ENCODE data around the gene KIRREL3.

KIRREL3 gene

GRCh38 chr11:126548581-126549550 is 451.7 kb downstream of the KIRREL3 start:
- no peak for DNase-seq

GRCh38 chr11:126547691-126548090 is 452.9 kb downstream of the KIRREL3 start:
- no peak for DNase-seq

DNA sequence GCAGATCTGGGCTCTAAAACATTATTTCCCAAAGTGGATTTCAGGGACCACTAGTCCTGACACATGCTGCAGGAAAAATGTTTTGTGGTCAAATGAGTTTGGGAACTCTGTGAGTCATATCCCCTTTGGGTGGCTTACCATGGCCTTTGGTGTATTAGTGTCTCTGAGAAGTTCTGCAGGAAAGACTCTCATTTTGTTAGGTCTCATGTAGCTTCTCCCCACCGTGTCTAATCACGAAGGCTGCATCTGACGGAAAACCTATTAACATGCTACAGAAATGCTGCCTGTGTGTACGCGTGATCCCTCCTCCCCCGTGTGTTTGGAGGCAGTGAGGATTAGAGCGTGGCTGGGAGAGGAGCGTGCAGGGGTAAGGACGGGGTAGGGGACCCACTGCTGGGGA is 453.4 kb downstream of the KIRREL3 start:
- DNase-seq = no peak

DNA sequence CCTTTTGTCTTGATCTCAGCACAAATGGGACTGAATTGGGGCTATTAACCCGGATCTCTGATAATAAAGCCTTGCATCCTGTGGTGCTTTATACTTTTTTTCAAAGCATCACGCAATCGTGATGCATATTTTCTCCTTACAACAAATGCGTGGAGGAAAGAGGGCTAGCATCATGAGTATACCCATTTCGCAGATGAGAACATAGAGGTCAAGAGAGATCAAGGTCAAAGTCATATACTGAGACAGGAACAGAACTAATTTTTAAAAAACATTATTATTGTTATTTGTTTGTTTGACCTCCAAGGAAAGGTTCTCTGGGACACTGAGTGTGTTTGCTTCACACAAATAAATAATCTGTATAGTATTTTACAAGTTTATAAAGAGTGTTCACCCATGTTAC is 453.9 kb downstream of the KIRREL3 start:
- no peak for DNase-seq

DNA sequence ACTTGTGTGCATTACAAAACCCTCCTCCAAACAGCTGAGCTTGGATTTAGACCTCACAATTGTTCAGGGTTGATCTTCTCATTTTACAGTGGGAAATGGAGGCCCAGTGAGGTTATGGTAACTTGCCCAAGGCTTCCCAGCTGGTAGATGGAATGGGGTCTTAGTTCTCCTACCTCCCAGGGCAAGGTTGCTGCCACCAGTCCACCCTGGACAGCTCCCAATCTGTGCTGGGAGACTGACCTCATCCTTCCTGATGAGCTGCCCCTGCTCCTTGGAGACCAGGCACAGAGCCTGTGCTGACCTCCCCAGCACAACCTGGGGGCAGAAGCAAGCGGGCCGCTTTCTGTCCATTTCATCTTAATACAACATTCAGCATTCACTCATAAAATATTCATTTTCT is 454.4 kb downstream of the KIRREL3 start:
- no peak for DNase-seq

GRCh38 chr11:126545057-126545555 is 455.5 kb downstream of the KIRREL3 start:
- no peak for DNase-seq

DNA sequence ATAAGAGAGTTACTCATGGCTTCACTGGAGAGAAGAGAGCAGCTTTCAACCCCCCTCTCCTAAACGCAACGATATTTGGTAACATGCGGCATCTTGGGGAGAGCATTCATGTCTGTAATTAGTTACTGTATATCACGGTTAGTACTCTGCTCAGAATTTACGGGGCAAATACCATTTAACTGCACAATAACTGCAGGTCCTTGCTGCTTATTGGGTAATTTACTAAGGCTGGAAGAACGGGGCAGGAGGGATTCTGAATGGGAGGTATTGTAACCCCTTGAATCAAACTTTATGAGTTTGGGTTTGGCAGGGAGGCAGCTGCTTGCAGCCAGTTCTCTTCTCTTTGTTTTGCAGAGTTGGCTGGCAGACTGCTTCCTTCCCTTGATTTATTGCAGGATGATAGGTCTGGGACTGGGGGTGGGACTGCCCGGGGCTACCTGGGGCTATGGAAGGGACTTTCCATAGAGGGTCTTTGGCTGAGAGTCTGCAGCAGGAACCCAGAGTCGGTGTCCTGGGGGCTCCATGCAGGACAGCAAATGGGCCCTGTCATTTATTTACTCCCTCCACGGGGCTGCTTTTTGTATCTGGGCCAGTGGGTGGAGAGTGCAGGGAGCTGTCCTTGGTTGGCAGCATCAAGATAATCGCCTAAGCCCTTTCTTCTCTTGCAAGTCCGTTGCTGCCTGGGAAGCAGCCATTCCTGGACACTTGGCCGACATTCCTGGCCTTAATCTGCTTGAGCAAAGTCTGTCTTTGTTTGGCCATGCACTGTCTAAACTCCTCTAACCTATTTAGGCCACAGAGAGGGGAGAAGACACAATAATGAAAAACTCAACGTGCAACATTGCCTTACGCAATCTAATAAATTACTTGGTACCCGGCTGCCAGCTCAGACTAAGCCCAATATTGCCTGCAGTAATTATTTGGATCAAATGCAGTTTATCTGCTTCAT is 456.2 kb downstream of the KIRREL3 start:
- DNase-seq = no peak

- DNase-seq = no peak
These were observed 456.9 kb downstream of the KIRREL3 start for GRCh38 chr11:126543691-126544090.

GRCh38 chr11:126542334-126543015 is 458.1 kb downstream of the KIRREL3 start:
- no peak for DNase-seq

GRCh38 chr11:126538071-126538470 is 462.5 kb downstream of the KIRREL3 start:
- DNase-seq = no peak

DNA sequence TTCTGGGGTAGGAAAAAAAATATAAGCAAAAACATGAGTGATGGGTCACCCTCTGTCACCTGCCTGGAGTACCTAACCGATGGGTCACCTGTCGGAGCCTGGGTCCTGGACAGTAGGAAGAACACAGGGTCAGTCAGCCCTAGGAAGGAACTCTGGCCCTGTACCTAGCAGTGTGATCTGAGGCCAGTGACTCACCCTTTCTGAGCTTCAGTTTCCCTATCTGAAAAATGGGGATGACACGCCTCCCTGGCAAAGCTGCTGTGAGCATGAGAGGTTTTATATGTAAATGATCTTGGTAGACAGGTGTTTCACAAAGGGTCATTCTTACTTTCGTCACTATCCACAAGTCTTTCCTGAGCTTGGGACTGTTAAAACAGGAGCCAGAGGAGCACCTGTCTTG is 463.1 kb downstream of the KIRREL3 start:
- DNase-seq = no peak

DNA sequence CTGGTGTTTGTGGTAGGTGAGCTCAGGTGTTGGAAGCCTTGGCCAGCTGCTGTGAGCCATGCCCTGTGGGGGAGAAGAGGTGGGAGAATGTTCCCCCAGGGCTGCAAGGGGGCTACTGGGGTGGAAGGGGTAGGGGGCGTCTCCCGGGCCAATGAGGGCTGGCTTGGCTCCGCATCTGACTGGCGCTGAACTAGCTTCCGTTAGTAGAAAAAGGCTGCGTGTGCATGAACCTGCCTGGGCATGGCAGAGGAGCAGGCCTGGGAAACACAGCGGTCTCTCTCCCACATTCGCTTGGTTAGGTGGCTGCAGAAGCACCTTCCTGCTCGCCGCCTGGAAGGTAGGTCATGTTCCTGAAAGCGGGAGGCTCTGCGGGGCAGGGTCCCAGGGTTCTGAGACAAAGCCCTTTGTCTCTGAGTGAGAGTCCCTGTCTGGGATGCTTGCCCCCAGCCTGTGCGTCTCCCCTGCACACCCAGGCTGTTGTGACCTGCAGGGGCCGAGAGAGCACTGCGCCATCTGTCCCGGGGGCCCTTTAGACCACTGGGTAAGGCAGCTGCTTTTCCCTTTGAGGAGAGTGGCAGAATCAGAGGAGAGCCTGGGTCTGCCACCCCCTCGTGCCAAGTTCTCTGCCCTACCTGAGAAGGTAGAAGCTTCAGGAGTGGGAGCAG is 466.3 kb downstream of the KIRREL3 start:
- no peak for DNase-seq

DNA sequence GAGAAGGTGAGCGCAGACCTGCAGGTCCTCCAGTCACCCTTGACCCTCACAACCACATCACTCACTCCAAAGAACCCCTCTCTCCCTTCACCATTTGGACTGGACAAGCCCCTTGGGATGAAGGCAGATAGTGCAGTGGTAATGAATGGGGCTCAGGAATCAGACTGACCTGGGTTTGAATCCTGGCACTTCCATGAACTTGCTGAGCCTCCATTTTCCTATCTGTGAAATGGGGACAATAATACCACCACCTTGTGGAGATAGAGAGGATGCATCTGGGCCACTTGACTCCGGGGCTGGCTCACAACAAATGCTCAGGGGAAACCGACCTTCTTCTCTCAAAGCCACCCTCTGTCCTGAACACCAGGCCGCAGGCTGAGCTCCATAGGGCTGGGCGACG is 467.0 kb downstream of the KIRREL3 start:
- DNase-seq = no peak

GRCh38 chr11:126530416-126530815 is 470.2 kb downstream of the KIRREL3 start:
- DNase-seq = no peak

- no peak for DNase-seq
These were observed 471.5 kb downstream of the KIRREL3 start for GRCh38 chr11:126529037-126529436.

GRCh38 chr11:126528075-126528474 is 472.5 kb downstream of the KIRREL3 start:
- no peak for DNase-seq

DNA sequence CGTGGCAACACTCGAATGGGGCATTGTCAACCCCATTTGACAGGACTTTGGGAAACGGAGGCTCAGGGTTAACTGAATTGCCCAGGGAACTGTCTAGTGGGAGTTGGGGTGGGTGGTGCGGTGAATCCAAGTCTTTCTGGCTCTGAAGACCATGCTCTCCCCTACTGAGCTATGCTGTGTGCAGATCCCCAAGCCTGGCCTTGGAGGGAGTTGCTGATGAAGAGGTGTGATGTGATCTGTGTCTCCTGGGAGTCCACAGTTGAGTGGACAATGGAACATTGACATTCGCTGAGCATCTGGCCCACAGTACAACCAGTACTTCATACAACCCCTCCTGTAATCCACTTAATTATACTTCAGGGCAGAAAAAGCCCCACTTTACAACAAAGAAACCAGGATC is 472.9 kb downstream of the KIRREL3 start:
- DNase-seq = no peak

- no peak for DNase-seq
These were observed 474.1 kb downstream of the KIRREL3 start for GRCh38 chr11:126526471-126526870.

DNA sequence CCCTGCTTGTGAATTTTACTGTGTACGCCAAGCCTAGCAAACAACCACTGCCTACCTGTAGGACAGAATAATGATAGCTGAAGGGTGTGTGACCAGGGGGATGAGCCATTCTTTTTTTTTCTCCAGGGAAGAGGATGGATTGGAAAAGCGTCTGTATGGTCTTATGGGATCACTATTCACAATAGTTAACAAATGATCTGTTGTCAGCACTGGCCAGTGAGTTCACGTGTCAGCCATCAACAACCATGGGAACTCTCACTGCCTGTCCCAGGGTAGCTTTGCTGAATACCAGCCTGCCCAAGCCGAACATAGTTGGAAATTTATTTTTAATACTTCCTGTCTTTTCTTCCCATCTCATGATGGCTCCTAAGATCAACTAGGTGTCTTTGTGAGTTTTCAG is 474.9 kb downstream of the KIRREL3 start:
- no peak for DNase-seq

GRCh38 chr11:126525216-126525615 is 475.4 kb downstream of the KIRREL3 start:
- DNase-seq = no peak

GRCh38 chr11:126523441-126524205 is 476.9 kb downstream of the KIRREL3 start:
- DNase-seq = no peak
